SKM-1 (cell line): ENCODE measurements around the gene AQP3.
"Not testable (repeated sequence)": the region's sequence is repeated elsewhere in the genome, so short reads cannot be mapped to it uniquely, and the experiment has no call there.

Source experiments
- DNase-seq: peaks from one replicate; lab custom pipeline; 2025; ENCODE audit not compliant: unreplicated experiment; lab: John Stamatoyannopoulos, UW

AQP3 gene

DNA sequence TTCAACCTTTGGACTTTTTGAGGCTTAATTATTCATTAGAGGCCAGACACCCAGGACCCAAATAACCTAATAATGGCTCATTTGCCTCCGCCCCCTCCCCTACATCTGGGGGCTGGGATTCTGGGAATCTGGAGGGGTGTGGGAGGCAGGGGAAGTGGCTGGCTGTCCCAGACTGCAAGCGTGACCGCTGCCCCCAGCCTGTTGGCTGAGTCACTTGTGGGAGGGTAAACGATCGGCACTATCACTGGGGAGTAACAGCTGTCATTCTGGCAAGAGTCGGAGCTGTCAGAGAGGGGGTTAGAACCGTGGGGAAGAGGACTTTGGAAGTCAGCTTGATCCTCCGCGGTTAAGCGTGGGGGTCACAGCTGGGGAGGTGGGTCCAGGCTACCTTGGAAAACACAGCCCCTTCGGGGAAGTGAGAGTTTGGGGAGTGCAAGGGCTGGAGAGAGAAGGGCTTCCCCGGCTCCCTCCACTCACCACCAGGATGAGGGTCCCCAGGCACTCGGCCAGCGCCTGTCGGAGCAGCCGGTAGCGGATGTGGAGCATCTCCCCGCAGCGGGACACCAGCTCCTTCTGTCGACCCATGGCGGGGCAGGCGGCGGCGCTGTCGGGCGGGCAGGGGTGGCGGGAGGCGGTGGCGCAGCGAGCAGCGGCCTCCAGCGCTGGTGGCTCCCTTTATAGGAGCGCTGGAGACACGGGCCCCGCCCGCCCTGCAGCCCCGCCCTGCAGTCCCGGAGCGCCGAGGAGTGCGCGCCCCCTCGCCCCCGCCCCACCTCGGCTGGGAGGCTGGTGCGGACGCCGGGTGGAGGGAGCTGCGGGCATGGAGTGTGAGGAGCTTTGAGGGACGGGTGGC lies at the start of gene AQP3:
Gene AQP3 (minus strand): TSS at position 648 of the 853 bp plus-strand sequence. CDS start 63 bp downstream, at position 585.
- no peak for DNase-seq

DNA sequence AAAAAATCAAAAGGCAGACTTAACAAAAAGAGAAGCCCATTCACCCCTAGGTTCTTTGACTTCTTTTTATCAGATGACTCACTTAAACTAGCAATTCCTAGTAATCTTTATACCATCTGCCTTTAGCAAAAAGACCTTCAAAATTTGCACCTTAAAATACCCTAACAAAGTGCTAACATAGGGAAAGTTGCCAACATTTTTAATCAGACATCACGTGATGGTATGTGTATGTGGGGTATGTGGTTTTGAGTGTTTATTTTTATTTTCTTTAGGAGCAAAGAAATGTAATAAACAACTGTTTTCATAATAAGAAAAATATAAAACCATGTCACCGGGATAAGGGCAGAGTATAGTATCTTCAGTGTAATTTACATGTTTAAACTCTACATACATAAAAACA lies 46.4 kb upstream of the AQP3 start:
- DNase-seq, result not testable (repeated sequence)

- no peak for DNase-seq
Observed at GRCh38 chr9:33489066-33489465, 41.7 kb upstream of the AQP3 start.

- DNase-seq, result not testable (repeated sequence)
Observed at GRCh38 chr9:33485312-33485711, 37.9 kb upstream of the AQP3 start.

GRCh38 chr9:33480976-33481375 lies 33.6 kb upstream of the AQP3 start:
- DNase-seq, result no peak

- DNase-seq, result no peak
Observed at GRCh38 chr9:33480106-33480505, 32.7 kb upstream of the AQP3 start.

- no peak for DNase-seq
Observed at GRCh38 chr9:33476503-33476902, 29.1 kb upstream of the AQP3 start.

- no peak for DNase-seq
Observed at GRCh38 chr9:33475357-33475756, 28.0 kb upstream of the AQP3 start.

DNA sequence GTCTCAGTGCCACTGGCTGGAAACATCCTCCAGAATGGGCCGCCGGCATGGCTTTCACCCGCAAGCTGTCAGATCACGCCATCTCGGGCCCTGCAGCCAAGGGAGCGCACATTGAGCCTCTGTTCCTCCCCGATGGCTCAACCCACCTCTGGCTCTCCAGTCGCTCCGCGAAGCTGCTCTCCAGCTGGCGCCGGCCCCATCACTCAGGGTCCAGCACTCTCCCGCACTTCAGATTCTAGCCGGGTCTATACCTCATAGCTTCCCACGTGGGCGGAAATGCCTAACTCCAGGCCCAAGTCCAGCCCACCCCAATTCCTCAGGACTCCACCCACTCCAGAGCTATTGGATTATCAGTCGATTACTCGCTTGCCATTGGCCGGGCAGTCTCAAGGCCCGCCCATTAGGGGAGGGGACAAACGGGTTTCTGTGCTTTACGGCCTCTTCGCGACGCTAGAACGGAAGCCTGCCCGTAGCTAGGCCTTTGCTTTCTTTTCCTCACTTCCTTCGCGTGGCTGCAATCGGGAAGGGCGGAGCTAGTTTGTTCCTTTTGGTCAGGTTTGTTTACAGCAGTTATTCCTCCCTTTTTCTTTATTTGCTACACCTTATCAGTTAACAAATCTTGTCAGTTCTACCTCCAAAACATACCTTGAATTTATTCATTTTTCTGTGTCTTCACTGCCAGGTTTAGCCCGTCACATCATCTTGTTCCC lies 26.4 kb upstream of the AQP3 start, which contains the start of gene NOL6:
Gene NOL6 (minus strand): TSS at position 282 of the 710 bp plus-strand sequence. CDS start 82 bp downstream, at position 200.
- peak; percentile 97 for DNase-seq

DNA sequence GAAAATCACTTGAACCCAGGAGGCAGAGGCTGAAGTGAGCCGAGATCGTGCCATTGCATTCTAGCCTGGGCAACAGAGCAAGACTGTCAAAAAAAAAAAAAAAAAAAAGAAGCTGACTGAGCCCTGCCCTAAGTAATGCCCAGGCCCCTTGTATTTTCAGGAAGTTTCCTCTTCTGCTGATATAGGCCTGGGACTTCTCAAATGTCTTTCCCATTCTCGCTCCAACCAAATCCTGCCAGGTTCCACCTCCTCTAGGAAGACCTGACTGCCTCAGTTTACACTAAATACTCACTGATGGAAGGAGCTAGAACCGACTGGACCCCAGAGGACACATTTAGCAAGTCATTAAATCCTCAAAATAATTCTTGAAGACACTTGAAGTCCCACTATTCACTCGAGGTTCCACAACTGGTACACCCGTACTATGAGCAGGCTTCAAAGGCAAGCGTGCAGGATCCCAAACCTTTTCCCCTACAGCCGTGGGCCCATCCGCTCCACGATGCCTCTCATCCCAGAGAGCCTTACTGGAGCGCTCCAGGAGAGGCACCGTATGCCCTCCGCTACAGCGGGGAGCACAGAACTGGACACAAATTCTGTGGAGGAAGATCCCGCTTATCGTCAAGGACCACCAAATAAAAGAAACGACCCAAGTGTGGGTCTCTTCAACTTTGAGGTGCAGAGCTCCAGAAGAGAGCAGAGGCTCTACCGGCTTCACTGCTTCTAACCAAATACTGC lies 25.7 kb upstream of the AQP3 start:
- DNase-seq, result no peak

DNA sequence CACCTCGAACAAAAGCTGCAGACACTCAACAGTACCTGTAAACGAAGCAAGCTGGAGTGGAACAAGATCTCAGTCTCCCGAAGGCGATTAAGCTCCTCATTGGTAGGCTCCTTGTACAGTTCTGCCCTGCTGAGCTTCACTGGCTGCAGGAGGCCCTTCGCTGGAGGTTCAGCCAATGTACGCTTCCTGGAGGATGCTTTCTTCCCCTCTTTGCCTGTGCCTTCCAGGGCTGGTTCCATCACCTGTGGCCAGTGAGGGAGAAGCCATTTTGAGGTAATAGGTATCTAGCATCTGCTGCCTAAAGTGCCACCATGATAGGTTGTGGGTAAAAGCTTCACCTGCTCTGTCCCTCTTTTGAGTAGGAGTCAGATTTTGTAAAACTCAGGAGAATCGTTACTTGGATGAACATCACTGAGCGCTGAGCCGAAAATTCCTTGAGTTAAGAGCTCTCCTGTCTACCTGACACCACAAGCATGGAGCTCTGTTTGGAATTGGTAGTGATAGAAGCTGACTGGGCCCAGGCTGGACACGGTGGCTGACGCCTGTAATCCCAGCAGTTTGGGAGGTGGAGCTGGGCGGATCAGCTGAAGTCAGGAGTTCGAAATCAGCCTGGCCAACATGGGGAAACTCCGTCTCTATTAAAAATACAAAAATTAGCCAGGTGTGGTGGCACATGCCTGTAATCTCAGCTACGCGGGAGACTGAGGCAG lies 24.9 kb upstream of the AQP3 start:
- no peak for DNase-seq

DNA sequence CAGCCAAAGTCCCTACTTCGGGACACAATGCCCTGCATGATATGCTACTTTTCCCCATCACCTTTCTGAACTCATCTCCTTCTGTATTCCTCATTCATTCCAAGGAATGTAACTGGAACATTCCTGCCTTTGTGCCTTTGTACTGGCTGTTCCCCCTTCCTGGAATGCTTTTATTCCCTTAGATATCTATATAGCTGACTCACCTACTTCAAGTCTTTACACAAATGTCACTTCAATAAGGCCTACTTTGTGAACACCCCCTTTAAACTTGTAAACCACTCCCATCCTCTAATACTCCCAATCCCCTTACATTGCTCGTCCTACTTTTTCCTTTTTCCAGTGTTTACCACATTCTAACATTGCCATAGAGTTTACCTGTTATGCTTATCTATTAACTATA lies 24.0 kb upstream of the AQP3 start:
- no peak for DNase-seq

DNA sequence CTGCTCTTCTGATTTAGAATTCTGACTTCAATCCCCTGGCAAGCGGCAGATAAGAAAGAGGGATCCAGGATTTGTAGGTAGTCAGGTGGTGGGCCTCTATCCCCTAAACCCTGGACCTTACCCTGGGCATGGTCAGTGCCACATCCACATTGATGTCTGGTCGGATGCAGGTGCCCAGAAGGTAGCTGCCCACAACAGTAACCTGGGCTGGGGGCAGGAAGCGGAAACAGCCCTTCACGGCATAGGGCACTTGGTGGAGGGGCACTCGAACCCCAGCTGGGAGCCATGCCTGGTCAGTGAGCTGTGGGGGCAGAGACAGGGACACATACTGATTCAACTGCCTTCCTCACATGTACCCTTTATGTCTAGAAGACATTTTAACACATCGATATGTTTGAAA lies 22.5 kb upstream of the AQP3 start:
- DNase-seq, result no peak

- DNase-seq, result no peak
Observed at GRCh38 chr9:33468797-33469621, 21.6 kb upstream of the AQP3 start.

DNA sequence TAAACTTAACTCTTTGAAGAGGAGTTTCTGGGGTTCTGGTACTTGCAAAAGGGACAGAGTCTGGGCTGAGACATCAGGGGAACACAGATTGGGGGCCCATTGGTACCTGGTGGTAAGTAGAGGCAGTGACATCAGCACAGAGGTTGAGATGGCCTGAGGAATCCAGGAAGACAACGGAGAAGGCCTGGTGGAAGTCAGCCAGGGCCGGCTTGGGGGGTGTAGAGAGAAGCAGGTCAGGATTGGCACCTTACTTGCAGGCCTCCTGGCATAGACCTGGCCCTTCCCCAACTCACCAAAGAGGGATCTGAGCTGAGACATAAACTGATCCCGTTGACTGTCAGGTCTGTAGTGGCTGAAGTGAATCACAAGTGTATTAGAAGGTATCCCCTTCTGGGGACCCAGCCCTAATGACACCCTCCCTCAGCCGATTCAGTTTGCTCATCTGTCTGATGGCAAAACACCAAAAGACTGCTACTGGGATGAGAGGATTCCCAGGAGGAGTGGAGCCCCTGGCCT lies 20.9 kb upstream of the AQP3 start:
- DNase-seq, result no peak

- no peak for DNase-seq
Observed at GRCh38 chr9:33467526-33467925, 20.1 kb upstream of the AQP3 start.

DNA sequence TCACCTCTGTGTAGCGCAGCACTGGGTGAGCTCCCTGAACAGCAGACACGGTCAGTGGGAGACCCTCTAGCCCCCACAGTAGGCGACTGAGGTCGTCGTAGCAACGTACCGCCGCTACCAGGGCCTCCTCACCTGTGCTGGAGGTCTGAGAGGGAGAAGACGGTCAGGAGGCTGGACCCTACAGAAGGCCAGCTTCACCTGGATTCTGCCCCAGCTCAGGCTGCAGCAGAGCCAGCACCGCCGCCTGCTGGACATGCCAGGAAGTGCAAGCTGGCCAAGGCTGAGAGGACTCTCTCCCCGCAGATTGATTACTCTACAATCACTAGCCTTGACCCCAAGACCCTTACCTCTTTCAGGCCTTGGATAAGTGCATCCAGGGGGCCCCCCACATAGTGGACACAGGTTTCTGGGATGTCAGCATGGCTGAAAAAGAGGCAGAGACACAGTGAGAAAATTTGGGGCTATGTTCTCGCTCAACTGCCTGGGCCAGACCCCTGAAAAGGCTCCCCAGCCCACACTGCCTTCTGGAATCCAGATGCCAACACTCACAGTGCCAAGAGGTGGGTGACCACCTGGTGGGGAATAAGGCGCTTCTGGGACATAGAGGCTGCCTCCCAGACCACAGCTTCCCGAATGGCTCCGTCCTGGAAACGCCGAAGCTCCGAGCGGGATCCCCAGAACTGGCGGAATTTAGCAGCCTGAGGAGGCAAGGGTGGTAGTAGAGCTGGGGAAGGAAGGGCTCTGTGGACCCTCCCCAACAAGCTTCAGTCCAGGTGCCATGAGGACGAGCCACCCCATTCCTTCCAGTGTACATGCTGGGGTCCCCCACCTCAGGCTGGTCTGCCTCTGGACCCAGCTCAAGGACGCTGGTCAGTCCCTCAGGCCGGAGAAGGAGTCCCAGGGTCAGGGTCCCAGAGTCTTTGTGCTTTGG lies 19.4 kb upstream of the AQP3 start:
- no peak for DNase-seq
